ENCODE results near the gene ZFYVE27.
A peak's percentile ranks its signal among the peaks of the same experiment; 100 is the strongest.

The ZFYVE27 gene

DNA sequence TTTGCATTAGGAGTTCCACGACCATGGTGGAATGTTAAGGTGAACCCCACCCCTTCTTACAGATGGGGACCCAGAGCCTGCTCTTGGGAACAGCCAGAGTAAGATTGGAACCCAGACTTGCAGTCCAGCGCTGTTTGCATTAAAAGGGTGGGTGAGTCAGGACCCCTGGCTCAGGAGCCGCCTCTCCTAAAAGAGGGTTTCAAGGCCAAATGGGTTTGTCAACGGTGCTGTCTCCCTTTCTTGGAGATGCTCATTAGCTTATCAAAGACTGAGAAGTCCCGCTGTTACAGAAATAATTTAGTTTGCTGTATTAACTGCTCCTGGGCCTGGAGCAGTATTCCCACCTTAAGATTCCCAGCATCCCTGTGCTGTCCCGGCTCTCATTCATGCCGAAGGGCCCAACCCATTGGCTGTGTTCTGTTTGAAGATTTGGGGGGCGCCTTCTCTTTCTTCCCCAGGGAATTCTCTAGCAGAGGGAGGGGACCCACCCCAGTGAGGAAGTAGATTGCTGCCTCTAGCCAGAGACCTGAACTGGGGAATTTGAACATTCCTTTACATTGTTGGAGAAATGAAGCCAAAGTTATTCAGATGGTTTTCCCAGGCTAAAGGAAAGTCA lies 21.6 kb upstream of the ZFYVE27 start:
- peaks cover 7 to 11% of the 10 kb centered on the region in 2 donors for H3K36me3 ChIP-seq (ENCODE audit: control insufficient read depth in 2 of 2, insufficient read depth in 2 of 2, low read length in 2 of 2)
- H3K27me3 ChIP-seq (ENCODE audit: control insufficient read depth in 2 of 2, insufficient read depth in 2 of 2, low read length in 2 of 2) = no peaks in the 10 kb centered on the region
- peak overlapping the region; percentile 74 to 80 for H3K9ac ChIP-seq (ENCODE audit: low read depth in 1 of 2, low read length in 2 of 2)
- H3K9me3 ChIP-seq (ENCODE audit: control insufficient read depth in 2 of 2, low read length in 2 of 2) = no peaks in the 10 kb centered on the region
- peak overlapping the region; percentile 76 to 77 for H3K4me3 ChIP-seq (ENCODE audit: low read length in 2 of 2)
- peak overlapping the region; percentile 93 to 95 for H3K27ac ChIP-seq (ENCODE audit: low read depth in 2 of 2, low read length in 2 of 2)
- peaks cover 46 to 48% of the 10 kb centered on the region in 2 donors for H3K4me1 ChIP-seq (ENCODE audit: control insufficient read depth in 2 of 2, insufficient read depth in 2 of 2, low read length in 2 of 2)

DNA sequence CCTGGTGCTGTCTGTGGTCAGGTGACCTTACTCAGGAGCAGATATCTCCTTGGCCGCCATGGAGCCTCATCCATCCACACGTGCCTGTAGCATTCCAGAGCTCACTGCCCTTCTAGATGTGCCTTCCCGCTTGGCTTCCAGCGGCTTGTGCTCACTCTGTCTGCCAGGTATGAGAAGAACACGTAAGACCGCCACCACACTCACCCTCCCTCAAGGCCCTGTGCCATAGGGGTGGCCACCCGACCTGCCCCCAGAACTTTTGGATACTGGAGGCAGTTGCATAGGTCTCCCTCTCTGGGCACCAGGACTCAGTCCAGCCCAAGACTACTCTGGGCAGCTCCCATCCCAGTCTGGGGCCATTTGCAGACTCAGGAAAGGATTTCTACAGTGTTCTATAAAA lies 19.3 kb upstream of the ZFYVE27 start:
- Histone ChIP-seq H3K4me1 (ENCODE audit: control insufficient read depth in 2 of 2, insufficient read depth in 2 of 2, low read length in 2 of 2) (peaks cover 57 to 58% of the 10 kb centered on the region in 2 donors), H3K4me3 (ENCODE audit: low read length in 2 of 2) (no peak overlapping the region), H3K9me3 (ENCODE audit: control insufficient read depth in 2 of 2, low read length in 2 of 2) (no peaks in the 10 kb centered on the region), H3K27me3 (ENCODE audit: control insufficient read depth in 2 of 2, insufficient read depth in 2 of 2, low read length in 2 of 2) (no peaks in the 10 kb centered on the region), H3K27ac (ENCODE audit: low read depth in 2 of 2, low read length in 2 of 2) (peak overlapping the region; percentile 86 to 90), H3K36me3 (ENCODE audit: control insufficient read depth in 2 of 2, insufficient read depth in 2 of 2, low read length in 2 of 2) (peaks cover 7 to 11% of the 10 kb centered on the region in 2 donors), H3K9ac (ENCODE audit: low read depth in 1 of 2, low read length in 2 of 2) (peak overlapping the region in 1 of 2 donors; percentile 65)

DNA sequence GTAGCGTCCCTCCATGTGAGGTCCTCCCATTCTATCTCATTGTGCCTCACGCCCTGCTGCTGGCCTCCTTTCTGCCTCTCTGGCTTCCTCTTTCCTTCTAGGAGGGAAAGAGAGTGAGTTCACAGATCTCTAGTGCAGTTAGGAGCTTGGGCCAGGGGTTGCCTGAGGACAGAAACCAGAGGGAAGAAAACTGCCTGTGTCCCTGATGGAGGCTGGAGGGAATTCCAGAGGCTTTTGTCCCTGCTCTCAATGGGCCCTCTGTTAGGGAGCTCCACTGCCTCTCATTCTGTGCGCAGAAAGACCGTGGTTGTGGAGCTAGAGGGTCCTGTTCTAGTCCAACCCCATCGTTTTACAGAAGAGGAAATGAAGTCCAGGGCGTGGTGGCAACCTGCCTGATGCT lies 18.8 kb upstream of the ZFYVE27 start:
- peaks cover 7 to 11% of the 10 kb centered on the region in 2 donors for H3K36me3 ChIP-seq (ENCODE audit: control insufficient read depth in 2 of 2, insufficient read depth in 2 of 2, low read length in 2 of 2)
- no peaks in the 10 kb centered on the region for H3K27me3 ChIP-seq (ENCODE audit: control insufficient read depth in 2 of 2, insufficient read depth in 2 of 2, low read length in 2 of 2)
- H3K4me1 ChIP-seq (ENCODE audit: control insufficient read depth in 2 of 2, insufficient read depth in 2 of 2, low read length in 2 of 2) = peaks cover 56 to 58% of the 10 kb centered on the region in 2 donors
- H3K4me3 ChIP-seq (ENCODE audit: low read length in 2 of 2) = peak overlapping the region; percentile 1 to 26
- H3K9ac ChIP-seq (ENCODE audit: low read depth in 1 of 2, low read length in 2 of 2) = peak overlapping the region; percentile 48 to 65
- H3K9me3 ChIP-seq (ENCODE audit: control insufficient read depth in 2 of 2, low read length in 2 of 2) = no peaks in the 10 kb centered on the region
- H3K27ac ChIP-seq (ENCODE audit: low read depth in 2 of 2, low read length in 2 of 2) = peak overlapping the region; percentile 86 to 90

DNA sequence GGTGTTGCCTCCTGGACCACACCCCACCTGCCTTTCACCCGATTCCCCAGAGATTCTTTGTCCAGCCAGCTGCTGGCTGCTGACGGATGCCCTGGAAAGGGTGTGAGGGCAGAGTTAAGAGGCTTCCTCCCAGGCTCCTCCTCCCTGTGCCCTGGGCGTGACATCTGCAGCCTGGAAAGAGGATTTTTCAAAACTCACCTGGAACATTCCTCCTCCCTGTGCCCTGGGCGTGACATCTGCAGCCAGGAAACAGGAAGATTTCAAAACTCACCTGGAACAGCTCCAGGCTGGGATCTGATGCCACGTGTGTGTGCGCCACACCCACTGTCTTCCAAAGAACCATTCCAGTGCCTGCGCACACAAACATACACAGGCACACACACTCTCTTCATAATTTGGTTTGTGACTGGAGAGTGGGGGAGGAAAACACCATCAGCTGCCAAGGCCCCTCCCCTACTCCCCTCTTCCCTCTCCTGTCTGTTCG lies 18.2 kb upstream of the ZFYVE27 start:
- H3K27ac ChIP-seq (ENCODE audit: low read depth in 2 of 2, low read length in 2 of 2) = peak overlapping the region; percentile 86 to 90
- peak overlapping the region; percentile 48 to 65 for H3K9ac ChIP-seq (ENCODE audit: low read depth in 1 of 2, low read length in 2 of 2)
- H3K4me3 ChIP-seq (ENCODE audit: low read length in 2 of 2) = peak overlapping the region; percentile 1 to 38
- no peaks in the 10 kb centered on the region for H3K27me3 ChIP-seq (ENCODE audit: control insufficient read depth in 2 of 2, insufficient read depth in 2 of 2, low read length in 2 of 2)
- H3K36me3 ChIP-seq (ENCODE audit: control insufficient read depth in 2 of 2, insufficient read depth in 2 of 2, low read length in 2 of 2) = peaks cover 7 to 11% of the 10 kb centered on the region in 2 donors
- no peaks in the 10 kb centered on the region for H3K9me3 ChIP-seq (ENCODE audit: control insufficient read depth in 2 of 2, low read length in 2 of 2)
- H3K4me1 ChIP-seq (ENCODE audit: control insufficient read depth in 2 of 2, insufficient read depth in 2 of 2, low read length in 2 of 2) = peaks cover 57 to 60% of the 10 kb centered on the region in 2 donors

DNA sequence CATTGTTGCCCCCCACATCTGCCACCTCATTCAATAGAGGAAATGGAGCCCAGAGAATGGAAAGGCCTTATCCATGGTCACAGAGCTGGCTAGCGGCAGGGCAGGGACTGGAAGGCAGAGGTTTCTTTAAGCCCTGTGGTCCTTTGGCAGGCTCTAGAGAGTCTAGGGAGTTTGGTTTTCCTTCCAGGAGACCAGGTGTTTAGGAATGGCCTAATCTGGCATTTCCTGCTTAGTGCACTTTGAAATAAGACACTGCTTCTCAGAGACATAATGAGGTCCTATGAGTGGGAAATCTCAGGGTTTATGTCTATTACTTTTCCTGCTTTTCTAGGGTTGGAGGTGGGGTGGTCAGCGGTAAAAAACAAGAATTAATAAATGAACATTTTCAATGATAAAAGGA lies 17.3 kb upstream of the ZFYVE27 start:
- no peaks in the 10 kb centered on the region for H3K9me3 ChIP-seq (ENCODE audit: control insufficient read depth in 2 of 2, low read length in 2 of 2)
- H3K27me3 ChIP-seq (ENCODE audit: control insufficient read depth in 2 of 2, insufficient read depth in 2 of 2, low read length in 2 of 2) = no peaks in the 10 kb centered on the region
- H3K27ac ChIP-seq (ENCODE audit: low read depth in 2 of 2, low read length in 2 of 2) = peak overlapping the region; percentile 86 to 90
- no peak overlapping the region for H3K4me3 ChIP-seq (ENCODE audit: low read length in 2 of 2)
- H3K4me1 ChIP-seq (ENCODE audit: control insufficient read depth in 2 of 2, insufficient read depth in 2 of 2, low read length in 2 of 2) = peaks cover 60 to 69% of the 10 kb centered on the region in 2 donors
- peaks cover 7 to 11% of the 10 kb centered on the region in 2 donors for H3K36me3 ChIP-seq (ENCODE audit: control insufficient read depth in 2 of 2, insufficient read depth in 2 of 2, low read length in 2 of 2)
- H3K9ac ChIP-seq (ENCODE audit: low read depth in 1 of 2, low read length in 2 of 2) = peak overlapping the region in 1 of 2 donors; percentile 45

DNA sequence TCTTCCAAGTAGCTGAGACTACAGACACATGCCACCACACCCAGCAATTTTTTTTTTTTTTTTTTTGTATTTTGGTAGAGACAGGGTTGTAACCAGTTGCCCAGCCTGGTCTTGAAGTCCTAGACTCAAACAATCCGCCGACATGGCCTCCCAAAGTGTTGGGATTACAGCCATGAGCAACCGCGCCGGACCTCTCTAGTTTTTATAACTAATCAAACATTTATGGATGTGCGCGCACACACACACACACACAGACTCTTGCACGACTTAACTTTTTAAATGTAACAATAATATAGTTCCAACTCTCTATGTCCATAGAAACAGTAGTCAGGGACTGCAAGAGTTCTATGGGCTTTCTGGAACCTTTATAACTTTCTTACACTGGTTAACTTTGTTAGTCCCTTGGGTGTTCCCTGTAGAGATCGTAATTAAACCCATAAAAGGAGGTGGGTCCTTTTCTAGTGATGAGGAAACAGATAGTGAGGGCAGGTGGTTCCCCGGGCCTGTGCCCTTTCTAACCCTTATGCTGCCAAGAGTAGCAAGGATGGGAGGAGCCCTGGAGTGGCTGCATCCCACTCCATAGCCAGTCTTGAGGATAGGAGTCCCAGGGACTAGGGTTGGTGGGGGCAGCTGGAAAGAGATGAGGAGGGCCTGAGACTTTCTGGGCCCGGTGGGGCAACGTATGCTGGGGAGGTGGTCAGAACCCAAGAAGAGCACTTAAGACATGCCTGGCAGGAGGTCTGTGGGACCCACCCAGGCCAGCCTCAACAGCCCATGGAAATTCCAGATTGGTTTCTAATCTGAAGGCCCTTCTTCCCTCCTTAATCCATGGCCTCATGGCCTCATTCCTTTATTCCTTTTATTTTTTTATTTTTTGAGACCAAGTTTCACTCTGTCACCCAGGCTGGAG lies 14.8 kb upstream of the ZFYVE27 start:
- Histone ChIP-seq H3K27me3 (ENCODE audit: control insufficient read depth in 2 of 2, insufficient read depth in 2 of 2, low read length in 2 of 2) (no peaks in the 10 kb centered on the region), H3K36me3 (ENCODE audit: control insufficient read depth in 2 of 2, insufficient read depth in 2 of 2, low read length in 2 of 2) (peaks cover 2 to 9% of the 10 kb centered on the region in 2 donors), H3K9me3 (ENCODE audit: control insufficient read depth in 2 of 2, low read length in 2 of 2) (no peaks in the 10 kb centered on the region), H3K4me3 (ENCODE audit: low read length in 2 of 2) (peak overlapping the region in 1 of 2 donors; percentile 27), H3K27ac (ENCODE audit: low read depth in 2 of 2, low read length in 2 of 2) (peak overlapping the region; percentile 76 to 82), H3K4me1 (ENCODE audit: control insufficient read depth in 2 of 2, insufficient read depth in 2 of 2, low read length in 2 of 2) (peaks cover 56 to 64% of the 10 kb centered on the region in 2 donors), H3K9ac (ENCODE audit: low read depth in 1 of 2, low read length in 2 of 2) (peak overlapping the region in 1 of 2 donors; percentile 29)

DNA sequence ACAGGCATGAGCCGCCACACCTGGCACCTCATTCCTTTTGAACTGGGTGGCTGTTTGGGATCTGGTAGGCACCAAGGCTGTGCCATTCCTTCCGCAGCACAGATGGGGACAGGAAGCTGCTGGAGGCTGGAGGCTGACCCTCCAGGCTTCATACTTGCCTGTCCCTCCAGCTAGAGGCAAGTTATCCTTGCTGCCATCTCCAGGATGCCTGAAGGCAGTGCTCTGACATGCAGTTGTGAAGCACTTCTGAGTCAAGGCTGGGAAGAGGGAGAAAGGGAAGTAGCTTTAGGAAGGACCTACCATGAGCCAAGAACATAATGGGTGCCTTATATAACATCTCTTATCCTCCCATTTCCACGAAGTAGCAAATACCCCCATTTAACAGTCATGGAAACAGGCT lies 13.9 kb upstream of the ZFYVE27 start:
- H3K4me1 ChIP-seq (ENCODE audit: control insufficient read depth in 2 of 2, insufficient read depth in 2 of 2, low read length in 2 of 2) = peaks cover 49 to 55% of the 10 kb centered on the region in 2 donors
- H3K27me3 ChIP-seq (ENCODE audit: control insufficient read depth in 2 of 2, insufficient read depth in 2 of 2, low read length in 2 of 2) = no peaks in the 10 kb centered on the region
- H3K27ac ChIP-seq (ENCODE audit: low read depth in 2 of 2, low read length in 2 of 2) = peak overlapping the region; percentile 78 to 82
- H3K9ac ChIP-seq (ENCODE audit: low read depth in 1 of 2, low read length in 2 of 2) = no peak overlapping the region
- H3K4me3 ChIP-seq (ENCODE audit: low read length in 2 of 2) = no peak overlapping the region
- peaks cover 0 to under 1% of the 10 kb centered on the region in 2 donors for H3K36me3 ChIP-seq (ENCODE audit: control insufficient read depth in 2 of 2, insufficient read depth in 2 of 2, low read length in 2 of 2)
- no peaks in the 10 kb centered on the region for H3K9me3 ChIP-seq (ENCODE audit: control insufficient read depth in 2 of 2, low read length in 2 of 2)

DNA sequence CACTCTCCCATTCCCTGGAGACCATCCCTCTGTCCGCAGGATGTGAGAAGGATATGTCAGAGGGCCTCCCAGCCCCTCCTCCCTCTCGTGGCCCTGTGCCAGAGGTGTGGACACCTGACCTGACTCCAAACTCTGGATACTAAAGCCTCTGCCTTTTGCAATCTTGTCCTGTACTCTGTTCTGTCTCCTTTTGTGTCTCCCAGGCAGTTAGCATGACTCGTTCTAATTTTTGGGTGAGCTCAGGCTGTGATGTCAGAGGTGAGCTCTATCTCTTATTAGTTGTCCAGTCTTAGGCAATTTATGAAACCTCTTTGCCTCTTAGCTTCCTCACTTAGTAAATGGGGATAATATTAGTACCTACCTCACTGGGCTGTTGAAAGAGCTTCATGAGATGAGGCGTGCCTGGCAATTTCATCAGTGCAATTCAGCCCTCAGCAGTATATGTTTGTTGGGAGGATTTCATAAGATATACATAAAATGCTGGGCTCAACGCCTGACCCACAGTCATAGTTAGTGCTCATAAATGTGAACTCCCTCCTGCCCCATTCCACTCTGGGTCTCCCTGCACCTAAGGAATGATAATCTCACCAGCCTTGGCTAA lies 12.5 kb upstream of the ZFYVE27 start:
- Histone ChIP-seq H3K27ac (ENCODE audit: low read depth in 2 of 2, low read length in 2 of 2) (peak overlapping the region; percentile 78 to 85), H3K4me1 (ENCODE audit: control insufficient read depth in 2 of 2, insufficient read depth in 2 of 2, low read length in 2 of 2) (peaks cover 35 to 42% of the 10 kb centered on the region in 2 donors), H3K4me3 (ENCODE audit: low read length in 2 of 2) (peak overlapping the region in 1 of 2 donors; percentile 23), H3K36me3 (ENCODE audit: control insufficient read depth in 2 of 2, insufficient read depth in 2 of 2, low read length in 2 of 2) (no peaks in the 10 kb centered on the region), H3K9me3 (ENCODE audit: control insufficient read depth in 2 of 2, low read length in 2 of 2) (no peaks in the 10 kb centered on the region), H3K9ac (ENCODE audit: low read depth in 1 of 2, low read length in 2 of 2) (peak overlapping the region; percentile 28 to 65), H3K27me3 (ENCODE audit: control insufficient read depth in 2 of 2, insufficient read depth in 2 of 2, low read length in 2 of 2) (no peaks in the 10 kb centered on the region)

DNA sequence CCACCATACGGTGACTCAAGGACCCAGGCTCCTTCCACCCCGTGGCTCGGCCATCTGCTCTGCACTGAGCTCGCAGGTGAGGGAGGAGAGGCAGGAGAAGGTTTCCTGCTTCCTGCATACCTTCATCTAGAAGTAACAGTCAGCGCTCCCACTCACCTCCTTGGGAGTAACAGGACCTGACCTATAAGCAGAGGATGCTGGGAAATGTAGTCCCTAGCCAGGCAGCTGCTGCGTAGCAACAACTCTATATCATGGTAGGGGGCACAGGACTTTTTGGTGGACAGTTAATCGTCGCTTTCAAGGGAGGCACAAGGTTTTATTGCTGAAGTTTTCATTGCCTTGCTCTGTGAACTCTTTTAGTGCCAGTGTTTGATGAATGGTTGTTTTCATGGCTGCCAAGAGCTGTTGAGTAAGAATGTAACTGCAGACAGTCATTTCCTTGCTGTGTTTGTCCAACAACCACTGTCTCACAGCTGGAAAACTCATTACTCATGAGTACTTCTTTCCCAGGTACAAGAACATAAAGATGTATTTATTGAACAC lies 10.2 kb upstream of the ZFYVE27 start:
- Histone ChIP-seq H3K4me1 (ENCODE audit: control insufficient read depth in 2 of 2, insufficient read depth in 2 of 2, low read length in 2 of 2) (peaks cover 21 to 32% of the 10 kb centered on the region in 2 donors), H3K27me3 (ENCODE audit: control insufficient read depth in 2 of 2, insufficient read depth in 2 of 2, low read length in 2 of 2) (no peaks in the 10 kb centered on the region), H3K9ac (ENCODE audit: low read depth in 1 of 2, low read length in 2 of 2) (peak overlapping the region; percentile 2 to 41), H3K27ac (ENCODE audit: low read depth in 2 of 2, low read length in 2 of 2) (peak overlapping the region; percentile 59 to 64), H3K4me3 (ENCODE audit: low read length in 2 of 2) (peak overlapping the region in 1 of 2 donors; percentile 73), H3K36me3 (ENCODE audit: control insufficient read depth in 2 of 2, insufficient read depth in 2 of 2, low read length in 2 of 2) (no peaks in the 10 kb centered on the region), H3K9me3 (ENCODE audit: control insufficient read depth in 2 of 2, low read length in 2 of 2) (no peaks in the 10 kb centered on the region)

Data from mucosa of rectum (tissue), 2 donors.